ENCODE data around the gene CYFIP2.

CYFIP2 gene

DNA sequence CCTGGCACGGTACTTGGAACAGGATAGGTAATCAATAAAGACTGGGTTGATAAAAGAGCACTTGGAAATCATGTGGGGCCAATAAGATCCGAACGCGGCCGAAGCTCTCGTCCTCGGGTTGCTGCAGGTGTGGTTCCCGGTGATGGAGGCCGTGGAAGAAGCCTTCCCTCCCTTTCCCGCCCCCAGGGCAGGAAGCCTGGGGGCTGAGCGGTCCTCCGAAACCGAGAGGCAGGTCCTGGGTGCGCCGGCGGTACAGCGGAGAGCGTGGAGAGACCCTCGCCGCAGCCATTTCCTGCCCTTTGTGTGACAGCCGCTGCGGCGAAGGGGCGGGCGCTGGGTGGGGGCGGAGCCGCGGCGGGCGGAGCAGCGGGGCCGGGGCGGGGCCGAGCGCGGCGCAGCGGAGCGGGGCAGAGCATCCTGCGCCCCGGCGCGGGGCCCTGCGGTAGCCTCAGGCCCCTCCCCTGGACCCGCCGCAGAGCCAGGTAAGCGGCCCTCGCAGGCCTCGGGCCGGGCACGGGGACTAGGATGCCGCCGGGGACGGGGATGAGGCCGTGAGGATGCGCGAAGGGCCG, at the start of gene CYFIP2:
Gene CYFIP2, plus strand, starts transcription at position 410 of the 572 bp plus-strand sequence. CDS start 19,239 bp downstream, outside the sequence.
- no peaks in the 10 kb centered on the region for H3K9me3 ChIP-seq (ENCODE audit: control insufficient read depth in 1 of 2, low read length in 2 of 2)
- no peaks in the 10 kb centered on the region for H3K36me3 ChIP-seq (ENCODE audit: control insufficient read depth in 1 of 2, insufficient read depth in 2 of 2, low read length in 2 of 2)
- peak within 1 kb of the TSS; percentile 56 for H3K27ac ChIP-seq (ENCODE audit: low read length)
- H3K4me3 ChIP-seq (ENCODE audit: low read depth in 1 of 2, low read length in 2 of 2), result peak within 1 kb of the TSS; percentile 76 to 80
- H3K27me3 ChIP-seq (ENCODE audit: low read depth, low read length), result no peaks in the 10 kb centered on the region
- H3K4me1 ChIP-seq (ENCODE audit: control insufficient read depth in 1 of 2, insufficient read depth in 2 of 2, low read length in 2 of 2), result peaks cover 0 to 9% of the 10 kb centered on the region in 2 donors

DNA sequence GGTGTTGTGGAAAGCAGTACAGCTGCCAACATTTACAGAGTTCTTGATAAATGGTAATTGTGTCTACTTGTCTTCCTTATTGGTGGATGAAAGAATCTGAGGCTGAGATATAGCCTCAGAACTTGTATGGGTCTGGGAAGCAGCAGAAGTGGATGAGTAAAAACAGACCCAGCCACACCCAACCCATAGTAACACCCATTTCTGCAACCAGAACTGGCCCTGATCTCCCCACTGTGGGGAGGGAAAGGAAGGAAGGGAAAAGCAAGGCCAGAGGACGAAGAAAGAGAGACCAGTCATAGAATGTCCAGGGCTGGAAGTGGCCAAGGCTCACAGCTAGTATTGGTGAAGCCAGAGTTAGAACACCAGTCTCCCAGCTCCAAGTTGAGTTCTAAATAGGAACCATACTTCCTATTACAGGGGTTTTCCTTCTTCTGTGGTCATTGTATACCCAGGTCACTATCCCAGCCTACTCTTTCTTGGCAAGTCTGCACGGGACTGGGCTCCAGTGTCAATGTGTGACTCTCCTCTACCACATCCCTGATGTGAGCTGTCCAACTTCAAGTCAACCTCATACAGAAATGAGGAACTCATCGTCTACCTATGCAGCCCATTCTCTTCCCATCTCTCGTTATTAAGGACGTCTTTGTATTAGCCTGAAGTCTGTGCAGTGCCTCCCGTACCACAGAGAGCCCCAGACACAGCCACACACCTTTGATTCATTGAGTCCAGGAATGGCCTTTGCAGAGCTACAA, 49.4 kb upstream of the CYFIP2 start:
- no peaks in the 10 kb centered on the region for H3K36me3 ChIP-seq (ENCODE audit: control insufficient read depth in 1 of 2, insufficient read depth in 2 of 2, low read length in 2 of 2)
- H3K9me3 ChIP-seq (ENCODE audit: control insufficient read depth in 1 of 2, low read length in 2 of 2), result no peaks in the 10 kb centered on the region
- no peaks in the 10 kb centered on the region for H3K27me3 ChIP-seq (ENCODE audit: low read depth, low read length)
- no peaks in the 10 kb centered on the region for H3K4me1 ChIP-seq (ENCODE audit: control insufficient read depth in 1 of 2, insufficient read depth in 2 of 2, low read length in 2 of 2)
- H3K4me3 ChIP-seq (ENCODE audit: low read depth in 1 of 2, low read length in 2 of 2), result no peak overlapping the region
- H3K27ac ChIP-seq (ENCODE audit: low read length), result no peak overlapping the region

DNA sequence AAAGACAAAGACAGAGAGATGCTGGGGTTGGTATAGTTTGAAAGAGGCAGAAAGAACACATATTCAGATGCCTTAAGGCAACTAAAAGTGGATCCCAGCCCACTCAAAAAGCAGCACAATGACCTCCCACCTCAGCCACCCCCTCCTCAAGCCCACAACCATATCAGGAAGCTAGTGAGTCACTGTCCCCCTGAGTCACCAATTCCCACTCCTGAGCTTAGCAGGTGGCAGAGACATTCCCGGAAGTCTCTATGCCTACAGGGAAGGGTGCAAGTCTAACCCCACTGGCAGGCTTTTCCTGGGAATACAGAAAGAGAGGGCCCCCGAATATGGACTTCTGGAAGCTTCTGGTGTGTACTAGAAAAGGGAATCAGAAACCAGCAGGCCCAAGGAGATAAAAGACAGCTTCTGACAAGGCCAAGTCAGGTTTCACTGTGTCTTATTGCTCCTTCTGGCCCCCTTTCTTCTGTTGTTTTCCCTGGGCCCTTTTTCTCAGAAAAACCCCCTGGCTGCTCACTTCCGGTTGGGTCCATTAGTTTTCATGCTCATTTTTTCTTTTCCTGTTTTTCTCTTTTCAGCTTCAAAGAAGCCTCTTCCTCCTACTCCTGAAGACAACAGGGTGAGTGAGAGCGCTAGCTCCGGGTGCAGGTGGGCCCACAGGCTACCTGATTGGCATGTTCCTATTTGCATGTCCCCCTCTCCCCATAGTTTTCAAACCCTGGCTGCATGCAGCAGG, 48.5 kb upstream of the CYFIP2 start:
- H3K9me3 ChIP-seq (ENCODE audit: control insufficient read depth in 1 of 2, low read length in 2 of 2), result no peaks in the 10 kb centered on the region
- no peak overlapping the region for H3K27ac ChIP-seq (ENCODE audit: low read length)
- no peaks in the 10 kb centered on the region for H3K36me3 ChIP-seq (ENCODE audit: control insufficient read depth in 1 of 2, insufficient read depth in 2 of 2, low read length in 2 of 2)
- H3K4me3 ChIP-seq (ENCODE audit: low read depth in 1 of 2, low read length in 2 of 2), result no peak overlapping the region
- no peaks in the 10 kb centered on the region for H3K4me1 ChIP-seq (ENCODE audit: control insufficient read depth in 1 of 2, insufficient read depth in 2 of 2, low read length in 2 of 2)
- H3K27me3 ChIP-seq (ENCODE audit: low read depth, low read length), result no peaks in the 10 kb centered on the region

DNA sequence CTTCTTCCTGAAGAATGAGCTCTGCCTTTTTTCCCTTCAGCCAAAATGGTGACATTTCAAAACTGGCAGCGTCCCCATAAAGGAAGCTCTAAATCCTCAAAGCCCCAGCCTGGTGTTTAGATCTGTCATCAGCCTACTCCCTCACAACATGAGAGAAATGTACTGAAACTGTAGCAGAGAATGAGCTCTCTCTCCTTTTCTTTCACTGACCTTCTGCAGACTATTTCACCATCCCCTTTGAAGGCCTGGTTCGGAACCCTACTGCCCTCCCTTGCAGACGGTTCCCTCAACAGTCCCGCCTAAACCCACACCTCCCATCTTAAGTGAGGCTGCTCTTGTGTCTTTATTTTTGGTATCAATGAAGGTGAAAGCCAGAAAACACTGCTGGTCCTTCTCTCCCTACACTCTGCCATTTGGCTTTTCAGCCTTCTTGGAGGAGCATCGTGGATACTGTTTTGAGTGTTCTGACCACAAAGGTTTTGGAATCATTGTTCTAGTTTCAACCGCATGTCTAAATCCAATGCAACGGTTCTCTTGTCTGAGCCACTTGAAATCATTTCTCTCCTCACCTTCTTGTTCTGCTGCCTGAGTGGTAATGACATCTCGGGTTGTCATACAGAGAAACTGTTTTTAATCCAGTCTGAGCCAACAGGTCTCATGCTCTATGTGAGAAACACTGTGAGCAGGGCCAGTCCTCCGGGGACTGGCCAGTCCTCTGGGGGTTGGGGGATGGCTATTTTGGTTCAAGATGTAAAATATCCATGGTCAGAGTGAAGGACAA, 46.2 kb upstream of the CYFIP2 start:
- Histone ChIP-seq H3K36me3 (ENCODE audit: control insufficient read depth in 1 of 2, insufficient read depth in 2 of 2, low read length in 2 of 2) (no peaks in the 10 kb centered on the region), H3K4me3 (ENCODE audit: low read depth in 1 of 2, low read length in 2 of 2) (no peak overlapping the region), H3K27ac (ENCODE audit: low read length) (no peak overlapping the region), H3K27me3 (ENCODE audit: low read depth, low read length) (no peaks in the 10 kb centered on the region), H3K4me1 (ENCODE audit: control insufficient read depth in 1 of 2, insufficient read depth in 2 of 2, low read length in 2 of 2) (no peaks in the 10 kb centered on the region), H3K9me3 (ENCODE audit: control insufficient read depth in 1 of 2, low read length in 2 of 2) (no peaks in the 10 kb centered on the region)

DNA sequence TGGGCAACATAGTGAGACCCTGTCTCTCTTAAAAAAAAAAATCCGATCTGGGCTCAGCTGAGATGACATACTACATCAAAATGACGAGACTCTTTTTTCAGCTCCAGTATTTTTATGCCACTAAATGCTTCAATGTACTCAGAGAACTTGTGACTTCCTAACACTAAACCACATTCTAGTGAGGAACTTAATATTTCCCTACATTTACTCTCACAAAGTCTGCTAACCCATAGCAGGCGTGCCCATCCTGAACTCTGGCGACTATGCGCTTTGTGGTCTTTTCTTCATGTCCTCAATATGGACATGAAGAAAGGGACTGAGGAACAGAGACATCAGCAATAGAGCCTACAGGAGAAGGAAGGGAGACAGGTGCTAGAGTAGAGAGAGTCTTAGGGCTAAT, 44.0 kb upstream of the CYFIP2 start:
- Histone ChIP-seq H3K27ac (ENCODE audit: low read length) (no peak overlapping the region), H3K9me3 (ENCODE audit: control insufficient read depth in 1 of 2, low read length in 2 of 2) (no peaks in the 10 kb centered on the region), H3K27me3 (ENCODE audit: low read depth, low read length) (no peaks in the 10 kb centered on the region), H3K36me3 (ENCODE audit: control insufficient read depth in 1 of 2, insufficient read depth in 2 of 2, low read length in 2 of 2) (no peaks in the 10 kb centered on the region), H3K4me1 (ENCODE audit: control insufficient read depth in 1 of 2, insufficient read depth in 2 of 2, low read length in 2 of 2) (no peaks in the 10 kb centered on the region), H3K4me3 (ENCODE audit: low read depth in 1 of 2, low read length in 2 of 2) (no peak overlapping the region)

DNA sequence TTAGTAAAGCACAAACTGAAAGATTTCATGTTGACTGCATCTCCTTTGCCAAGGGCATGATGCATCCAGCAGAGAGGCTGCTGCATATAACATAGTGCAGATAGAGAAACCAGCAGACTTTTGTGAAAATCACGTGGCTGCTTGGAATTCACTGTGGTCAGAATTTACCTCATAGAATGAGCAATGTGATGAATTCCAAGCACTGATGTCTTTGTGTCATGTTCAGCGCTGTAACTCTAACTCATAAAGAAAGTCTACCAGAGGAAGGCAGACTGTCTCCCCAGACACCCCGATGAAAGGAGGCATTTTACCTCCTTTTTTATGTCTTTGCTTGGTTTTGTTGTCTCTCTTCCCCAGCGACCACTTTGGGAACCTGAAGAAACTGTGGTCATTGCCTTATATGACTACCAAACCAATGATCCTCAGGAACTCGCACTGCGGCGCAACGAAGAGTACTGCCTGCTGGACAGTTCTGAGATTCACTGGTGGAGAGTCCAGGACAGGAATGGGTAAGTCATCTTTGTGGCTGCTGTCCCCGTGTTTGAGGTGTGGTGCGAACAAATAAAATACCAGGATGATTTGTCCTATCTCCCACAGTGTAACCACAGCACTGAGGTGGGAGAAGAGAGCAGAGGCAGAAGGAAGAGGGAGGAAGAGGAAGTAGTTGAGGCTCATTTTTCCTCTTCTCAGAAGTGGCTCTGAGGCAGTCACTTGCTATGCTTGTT, 43.3 kb upstream of the CYFIP2 start:
- no peak overlapping the region for H3K27ac ChIP-seq (ENCODE audit: low read length)
- no peaks in the 10 kb centered on the region for H3K4me1 ChIP-seq (ENCODE audit: control insufficient read depth in 1 of 2, insufficient read depth in 2 of 2, low read length in 2 of 2)
- no peaks in the 10 kb centered on the region for H3K36me3 ChIP-seq (ENCODE audit: control insufficient read depth in 1 of 2, insufficient read depth in 2 of 2, low read length in 2 of 2)
- no peaks in the 10 kb centered on the region for H3K27me3 ChIP-seq (ENCODE audit: low read depth, low read length)
- H3K9me3 ChIP-seq (ENCODE audit: control insufficient read depth in 1 of 2, low read length in 2 of 2), result no peaks in the 10 kb centered on the region
- no peak overlapping the region for H3K4me3 ChIP-seq (ENCODE audit: low read depth in 1 of 2, low read length in 2 of 2)

DNA sequence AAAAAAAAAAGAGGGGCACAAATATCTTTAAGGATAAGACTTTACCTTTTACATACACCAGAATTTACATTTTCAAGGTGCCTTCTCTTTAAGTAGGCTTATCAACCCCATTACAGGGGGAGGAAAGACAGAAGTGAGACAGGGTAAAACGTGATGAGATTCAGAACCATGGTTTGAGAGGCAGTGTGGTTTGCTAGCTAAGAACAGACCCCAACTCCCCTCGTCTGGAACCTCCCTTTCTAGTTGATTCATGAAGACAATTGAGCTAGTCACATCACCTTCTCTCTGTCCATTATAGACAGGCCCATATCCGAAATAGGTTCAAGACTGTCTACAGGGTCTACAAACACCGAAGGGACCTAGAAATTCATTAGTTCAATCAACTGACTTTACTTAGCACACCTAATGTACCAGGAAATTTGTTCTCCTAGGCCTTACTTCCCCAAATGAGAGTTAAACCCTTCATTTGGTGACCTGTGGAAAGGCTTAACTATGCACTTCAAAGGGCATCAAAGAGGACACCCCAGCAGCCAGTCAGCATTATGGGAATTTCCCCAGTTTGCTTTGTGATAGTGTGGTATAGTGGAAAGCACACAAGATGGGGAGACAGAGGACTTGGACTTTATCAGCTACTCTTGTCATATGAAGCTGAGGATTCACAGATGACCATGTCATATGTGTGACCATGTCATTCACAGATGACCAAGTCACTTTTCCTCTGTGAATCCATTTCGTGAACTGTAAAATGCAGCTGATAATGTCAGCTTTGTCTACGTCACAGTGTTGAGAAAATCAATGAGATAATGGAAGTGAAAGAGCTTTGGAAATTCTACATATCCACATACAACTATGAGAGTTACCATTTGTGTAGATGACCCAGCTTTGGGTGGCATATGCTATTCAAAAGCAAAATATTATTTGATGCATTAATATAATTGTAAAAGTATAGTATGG, 40.2 kb upstream of the CYFIP2 start:
- Histone ChIP-seq H3K4me3 (ENCODE audit: low read depth in 1 of 2, low read length in 2 of 2) (no peak overlapping the region), H3K27ac (ENCODE audit: low read length) (no peak overlapping the region), H3K27me3 (ENCODE audit: low read depth, low read length) (no peaks in the 10 kb centered on the region), H3K4me1 (ENCODE audit: control insufficient read depth in 1 of 2, insufficient read depth in 2 of 2, low read length in 2 of 2) (no peaks in the 10 kb centered on the region), H3K36me3 (ENCODE audit: control insufficient read depth in 1 of 2, insufficient read depth in 2 of 2, low read length in 2 of 2) (no peaks in the 10 kb centered on the region), H3K9me3 (ENCODE audit: control insufficient read depth in 1 of 2, low read length in 2 of 2) (no peaks in the 10 kb centered on the region)

DNA sequence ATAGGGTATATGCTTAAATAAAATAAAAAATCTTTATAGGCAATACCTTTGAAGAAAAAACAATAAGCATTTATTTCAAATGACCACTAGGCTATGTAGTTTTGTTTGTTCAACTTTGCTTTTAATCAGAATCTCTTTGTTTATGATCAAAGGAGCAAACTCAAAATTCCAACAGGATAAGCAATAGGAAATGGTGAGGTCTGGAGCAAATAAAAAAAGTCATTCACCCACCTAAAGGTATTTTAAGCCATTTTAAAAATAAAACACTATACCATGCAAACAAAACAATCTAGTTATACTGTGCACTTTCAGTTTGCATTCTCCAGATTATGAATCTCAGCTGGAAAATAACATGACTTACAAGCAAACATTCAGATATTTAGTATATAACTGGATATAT, 35.3 kb upstream of the CYFIP2 start:
- Histone ChIP-seq H3K4me3 (ENCODE audit: low read depth in 1 of 2, low read length in 2 of 2) (no peak overlapping the region), H3K36me3 (ENCODE audit: control insufficient read depth in 1 of 2, insufficient read depth in 2 of 2, low read length in 2 of 2) (no peaks in the 10 kb centered on the region), H3K27ac (ENCODE audit: low read length) (no peak overlapping the region), H3K27me3 (ENCODE audit: low read depth, low read length) (no peaks in the 10 kb centered on the region), H3K9me3 (ENCODE audit: control insufficient read depth in 1 of 2, low read length in 2 of 2) (no peaks in the 10 kb centered on the region), H3K4me1 (ENCODE audit: control insufficient read depth in 1 of 2, insufficient read depth in 2 of 2, low read length in 2 of 2) (no peaks in the 10 kb centered on the region)

DNA sequence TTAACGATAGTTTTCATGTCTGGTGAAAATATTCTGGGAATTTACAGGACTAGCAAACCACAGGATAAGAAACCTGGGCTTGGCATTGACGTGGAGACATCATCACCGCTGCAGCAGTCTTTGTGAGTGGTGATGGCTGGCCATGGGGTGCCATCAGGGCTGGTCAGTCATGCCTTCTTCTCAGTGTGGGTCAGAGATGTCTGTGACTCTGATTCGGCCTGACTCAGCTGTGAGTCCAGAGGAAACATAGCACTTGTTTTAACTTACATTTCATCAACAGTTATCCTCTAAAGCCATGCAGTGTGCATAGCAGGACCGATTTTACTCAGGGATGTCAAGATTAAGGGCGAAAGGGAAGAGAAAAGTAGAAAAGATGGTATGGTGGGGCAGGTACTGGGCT, 33.2 kb upstream of the CYFIP2 start:
- no peaks in the 10 kb centered on the region for H3K36me3 ChIP-seq (ENCODE audit: control insufficient read depth in 1 of 2, insufficient read depth in 2 of 2, low read length in 2 of 2)
- no peak overlapping the region for H3K27ac ChIP-seq (ENCODE audit: low read length)
- no peaks in the 10 kb centered on the region for H3K27me3 ChIP-seq (ENCODE audit: low read depth, low read length)
- no peaks in the 10 kb centered on the region for H3K4me1 ChIP-seq (ENCODE audit: control insufficient read depth in 1 of 2, insufficient read depth in 2 of 2, low read length in 2 of 2)
- H3K9me3 ChIP-seq (ENCODE audit: control insufficient read depth in 1 of 2, low read length in 2 of 2), result no peaks in the 10 kb centered on the region
- H3K4me3 ChIP-seq (ENCODE audit: low read depth in 1 of 2, low read length in 2 of 2), result no peak overlapping the region

DNA sequence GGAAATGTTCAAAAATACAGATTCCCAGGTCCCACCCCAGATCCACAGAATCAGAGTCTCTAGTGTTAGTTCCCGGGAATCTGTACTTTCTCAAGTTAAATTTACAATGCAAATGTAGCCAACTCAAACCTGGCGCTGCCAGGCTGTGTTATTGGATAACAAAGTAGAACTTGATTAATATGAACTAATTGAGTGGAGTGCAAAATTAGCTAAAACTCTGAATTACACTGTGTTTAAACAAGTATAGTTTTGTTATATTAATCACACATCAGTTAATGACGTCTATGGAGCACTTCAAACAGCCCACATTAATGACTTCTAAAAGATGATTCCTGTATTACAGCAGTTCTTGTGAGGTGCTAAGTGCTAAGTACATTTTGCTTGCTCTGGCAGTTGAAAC, 32.4 kb upstream of the CYFIP2 start:
- no peak overlapping the region for H3K4me3 ChIP-seq (ENCODE audit: low read depth in 1 of 2, low read length in 2 of 2)
- no peaks in the 10 kb centered on the region for H3K36me3 ChIP-seq (ENCODE audit: control insufficient read depth in 1 of 2, insufficient read depth in 2 of 2, low read length in 2 of 2)
- no peaks in the 10 kb centered on the region for H3K27me3 ChIP-seq (ENCODE audit: low read depth, low read length)
- no peaks in the 10 kb centered on the region for H3K4me1 ChIP-seq (ENCODE audit: control insufficient read depth in 1 of 2, insufficient read depth in 2 of 2, low read length in 2 of 2)
- no peak overlapping the region for H3K27ac ChIP-seq (ENCODE audit: low read length)
- H3K9me3 ChIP-seq (ENCODE audit: control insufficient read depth in 1 of 2, low read length in 2 of 2), result no peaks in the 10 kb centered on the region
